ENCODE results near the gene PHPT1.
"Not testable (repeated sequence)": the region's sequence is repeated elsewhere in the genome, so short reads cannot be mapped to it uniquely, and the experiment has no call there.

Gene PHPT1

DNA sequence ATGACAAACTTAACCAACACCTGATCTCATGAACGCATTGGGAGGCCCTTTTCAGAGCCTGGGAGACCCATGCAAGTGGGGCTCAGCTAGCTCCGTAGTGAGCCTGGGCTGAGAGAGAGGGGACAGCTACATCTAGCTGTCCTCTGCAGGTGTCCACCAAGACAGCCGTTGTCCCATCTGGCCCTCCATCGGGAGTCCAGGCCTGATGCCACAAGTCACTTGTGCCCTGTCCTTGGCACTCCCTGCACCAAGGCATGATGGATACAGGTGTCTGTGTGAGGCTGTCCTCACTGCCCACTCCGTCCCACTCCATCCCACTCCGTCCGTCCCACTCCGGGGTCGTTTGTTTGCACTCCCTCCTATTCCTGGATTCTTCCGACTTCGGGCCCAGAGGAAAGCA lies 19.4 kb downstream of the PHPT1 start:
- peaks cover 11% of the 10 kb centered on the region for H3K4me1 Mint-ChIP-seq
- H3K9me3 Mint-ChIP-seq: peaks cover 2% of the 10 kb centered on the region
- no peak overlapping the region for H3K27ac Mint-ChIP-seq
- peak overlapping the region; percentile 78 for H3K4me3 Mint-ChIP-seq
- DNase-seq (ENCODE audit: low spot score in 2 of 2): no peak
- ATAC-seq: no peak
- H3K36me3 Mint-ChIP-seq: peaks cover 19% of the 10 kb centered on the region

DNA sequence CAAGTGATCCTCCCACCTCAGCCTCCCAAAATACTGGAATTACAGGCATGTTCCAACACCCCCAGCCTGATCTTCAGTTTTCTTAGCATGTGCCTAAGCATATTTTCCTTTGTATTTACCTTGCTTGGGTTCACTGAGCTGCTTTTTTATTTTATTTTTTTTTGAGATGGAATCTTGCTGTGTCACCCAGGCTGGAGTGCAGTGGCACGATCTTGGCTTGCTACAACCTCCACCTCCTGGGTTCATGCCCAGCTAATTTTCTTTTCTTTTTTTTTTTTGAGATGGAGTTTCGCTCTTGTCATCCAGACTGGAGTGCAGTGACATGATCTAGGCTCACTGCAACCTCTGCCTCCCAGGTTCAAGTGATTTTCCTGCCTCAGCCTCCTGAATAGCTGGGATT lies 20.4 kb downstream of the PHPT1 start:
- not testable (repeated sequence) for H3K36me3 Mint-ChIP-seq; H3K4me3 Mint-ChIP-seq; H3K4me1 Mint-ChIP-seq; DNase-seq (ENCODE audit: low spot score in 2 of 2); H3K9me3 Mint-ChIP-seq; ATAC-seq
- peak overlapping the region; percentile 10 for H3K27ac Mint-ChIP-seq

GRCh38 chr9:136875155-136875554 lies 25.9 kb downstream of the PHPT1 start:
- Mint-ChIP-seq H3K9me3 (peaks cover 2% of the 10 kb centered on the region), H3K4me3 (no peak overlapping the region), H3K27ac (no peak overlapping the region), H3K36me3 (no peaks in the 10 kb centered on the region), H3K4me1 (peaks cover 2% of the 10 kb centered on the region)
- no peak for ATAC-seq
- DNase-seq (ENCODE audit: low spot score in 2 of 2): no peak

- Mint-ChIP-seq H3K4me3 (no peak overlapping the region), H3K9me3 (peaks cover 2% of the 10 kb centered on the region), H3K36me3 (no peaks in the 10 kb centered on the region), H3K4me1 (peaks cover 11% of the 10 kb centered on the region), H3K27ac (peak overlapping the region; percentile 2)
- DNase-seq (ENCODE audit: low spot score in 2 of 2) (no peak), ATAC-seq (no peak)
Observed at GRCh38 chr9:136876476-136876875, 27.3 kb downstream of the PHPT1 start.

DNA sequence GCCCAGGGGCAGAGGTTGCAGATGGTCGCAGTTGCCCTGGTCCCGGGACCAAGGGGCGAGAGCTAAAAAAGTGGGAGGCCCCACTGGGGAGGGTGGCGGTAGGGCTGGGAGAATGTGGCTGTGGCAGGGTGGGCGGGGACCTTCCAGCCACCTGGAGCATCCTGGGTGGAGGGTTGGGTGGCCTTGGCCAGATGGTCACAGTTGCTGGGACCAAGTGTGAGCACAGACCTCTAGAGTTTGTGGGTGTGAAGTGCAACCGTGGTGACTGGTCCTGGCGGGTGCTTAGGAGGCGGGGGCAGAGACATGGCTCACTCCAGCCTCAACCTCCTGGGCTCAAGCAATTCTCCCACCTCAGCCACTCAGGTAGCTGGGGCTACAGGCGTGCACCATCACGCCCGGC lies 31.4 kb downstream of the PHPT1 start:
- Mint-ChIP-seq H3K27ac (peak overlapping the region; percentile 87), H3K9me3 (no peaks in the 10 kb centered on the region), H3K4me3 (peak overlapping the region; percentile 80), H3K36me3 (peaks cover 17% of the 10 kb centered on the region), H3K4me1 (peaks cover 42% of the 10 kb centered on the region)
- ATAC-seq (no peak), DNase-seq (ENCODE audit: low spot score in 2 of 2) (no peak)

GRCh38 chr9:136881691-136882108 lies 32.5 kb downstream of the PHPT1 start:
- ATAC-seq: peak; percentile 55
- Mint-ChIP-seq H3K36me3 (peaks cover 18% of the 10 kb centered on the region), H3K4me1 (peaks cover 42% of the 10 kb centered on the region), H3K27ac (peak overlapping the region; percentile 87), H3K9me3 (no peaks in the 10 kb centered on the region), H3K4me3 (peak overlapping the region; percentile 80)
- DNase-seq (ENCODE audit: low spot score in 2 of 2): peak; percentile 47 to 85

DNA sequence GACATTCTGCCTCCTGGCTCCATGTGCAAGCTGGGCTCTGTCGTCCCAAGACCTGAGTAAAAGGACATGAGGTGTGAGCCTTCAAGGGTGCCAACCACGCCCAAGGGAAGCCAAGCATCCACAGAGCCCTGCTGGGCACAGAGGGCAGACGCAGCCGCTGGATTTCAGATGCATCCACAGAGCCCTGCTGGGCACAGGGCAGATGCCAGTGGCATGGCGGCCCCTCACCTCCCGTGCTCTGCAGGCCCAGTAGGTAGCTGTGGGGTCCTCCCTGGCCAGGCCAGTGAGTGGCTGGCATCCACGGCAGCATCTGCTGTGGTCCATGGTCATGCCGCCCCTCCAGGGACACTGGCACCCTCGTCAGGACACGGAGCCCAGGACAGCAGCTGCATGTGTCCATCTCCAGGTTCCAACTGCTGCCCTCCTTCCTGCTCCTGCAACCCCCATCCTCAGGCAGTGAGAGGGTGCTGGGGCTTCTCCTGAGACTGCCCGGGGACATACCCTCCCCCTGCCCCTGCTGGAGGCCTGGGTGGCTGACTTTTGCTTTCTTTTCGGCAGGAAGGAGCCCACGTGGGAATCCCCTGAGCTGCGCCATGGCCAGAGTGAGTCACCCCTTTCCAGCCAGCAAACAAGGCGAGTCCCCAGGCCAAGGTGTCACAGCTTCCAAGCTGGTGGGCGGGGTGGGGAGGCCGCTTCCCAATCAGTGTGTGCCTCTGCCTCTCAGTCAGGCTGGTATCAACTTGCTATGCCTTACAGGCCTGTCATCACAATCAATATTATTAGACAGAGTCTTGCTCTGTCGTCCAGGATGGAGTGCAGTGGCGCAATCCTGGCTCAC lies 33.1 kb downstream of the PHPT1 start:
- Mint-ChIP-seq H3K27ac (peak overlapping the region; percentile 87), H3K4me3 (peak overlapping the region; percentile 80), H3K36me3 (peaks cover 24% of the 10 kb centered on the region), H3K9me3 (no peaks in the 10 kb centered on the region), H3K4me1 (peaks cover 46% of the 10 kb centered on the region)
- ATAC-seq (peak; percentile 68), DNase-seq (ENCODE audit: low spot score in 2 of 2) (peak; percentile 64 to 90)

DNA sequence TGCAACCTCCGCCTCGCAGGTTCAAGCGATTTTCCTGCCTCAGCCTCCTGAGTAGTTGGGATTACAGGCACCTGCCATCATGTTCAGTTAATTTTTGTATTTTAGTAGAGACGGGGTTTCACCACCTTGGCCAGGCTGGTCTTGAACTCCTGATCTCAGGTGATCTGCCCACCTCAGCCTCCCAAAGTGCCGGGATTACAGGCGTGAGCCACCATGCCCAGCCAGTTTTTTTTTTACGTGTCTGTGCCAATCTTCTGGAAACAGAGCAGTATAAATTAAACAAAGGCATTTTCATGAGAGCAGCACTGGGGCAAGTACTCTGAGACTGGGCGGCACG lies 33.7 kb downstream of the PHPT1 start:
- ATAC-seq; DNase-seq (ENCODE audit: low spot score in 2 of 2); H3K9me3 Mint-ChIP-seq: not testable (repeated sequence)
- peaks cover 27% of the 10 kb centered on the region for H3K36me3 Mint-ChIP-seq
- peak overlapping the region; percentile 80 for H3K4me3 Mint-ChIP-seq
- H3K4me1 Mint-ChIP-seq: peaks cover 49% of the 10 kb centered on the region
- H3K27ac Mint-ChIP-seq: peak overlapping the region; percentile 87

DNA sequence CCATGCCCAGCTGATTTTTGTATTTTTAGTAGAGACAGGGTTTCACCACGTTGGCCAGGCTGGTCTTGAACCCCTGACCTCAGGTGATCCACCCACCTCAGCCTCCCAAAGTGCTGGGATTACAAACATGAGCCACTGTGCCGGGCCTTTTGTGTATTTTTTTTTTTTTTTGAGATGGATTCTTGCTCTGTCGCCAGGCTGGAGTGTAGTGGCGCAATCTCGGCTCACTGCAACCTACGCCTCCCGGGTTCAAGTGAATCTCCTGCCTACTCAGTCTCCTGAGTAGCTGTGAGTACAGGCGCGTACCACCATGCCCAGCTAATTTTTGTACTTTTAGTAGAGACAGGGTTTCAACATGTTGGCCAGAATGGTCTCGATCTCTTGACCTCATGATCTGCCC lies 34.5 kb downstream of the PHPT1 start:
- peaks cover 31% of the 10 kb centered on the region for H3K36me3 Mint-ChIP-seq
- not testable (repeated sequence) for DNase-seq (ENCODE audit: low spot score in 2 of 2); ATAC-seq; H3K27ac Mint-ChIP-seq; H3K9me3 Mint-ChIP-seq; H3K4me3 Mint-ChIP-seq
- H3K4me1 Mint-ChIP-seq: peaks cover 56% of the 10 kb centered on the region

- H3K4me3 Mint-ChIP-seq: peak within 1 kb of the TSS; percentile 96
- DNase-seq (ENCODE audit: low spot score in 2 of 2) (peak; percentile 96 to 99), ATAC-seq (peak; percentile 92)
- peaks cover 48% of the 10 kb centered on the region for H3K4me1 Mint-ChIP-seq
- peak within 1 kb of the TSS; percentile 94 for H3K27ac Mint-ChIP-seq
- peaks cover 53% of the 10 kb centered on the region for H3K36me3 Mint-ChIP-seq
- no peaks in the 10 kb centered on the region for H3K9me3 Mint-ChIP-seq
Observed at GRCh38 chr9:136885950-136886578, 36.9 kb downstream of the PHPT1 start, which contains the start of gene TRAF2. Gene TRAF2, plus strand, starts transcription at chr9:136886516. Its CDS starts 12,225 bp downstream, at chr9:136898741.

- DNase-seq (ENCODE audit: low spot score in 2 of 2) (peak in 1 of 2 donors; percentile 73), ATAC-seq (peak; percentile 42)
- H3K4me3 Mint-ChIP-seq: peak overlapping the region; percentile 96
- no peaks in the 10 kb centered on the region for H3K9me3 Mint-ChIP-seq
- peaks cover 40% of the 10 kb centered on the region for H3K4me1 Mint-ChIP-seq
- peaks cover 62% of the 10 kb centered on the region for H3K36me3 Mint-ChIP-seq
- H3K27ac Mint-ChIP-seq: peak overlapping the region; percentile 94
Observed at GRCh38 chr9:136886610-136887597, 37.7 kb downstream of the PHPT1 start.

GRCh38 chr9:136888454-136888853 lies 39.2 kb downstream of the PHPT1 start:
- no peaks in the 10 kb centered on the region for H3K9me3 Mint-ChIP-seq
- H3K36me3 Mint-ChIP-seq: peaks cover 66% of the 10 kb centered on the region
- no peak for ATAC-seq
- H3K4me1 Mint-ChIP-seq: peaks cover 31% of the 10 kb centered on the region
- DNase-seq (ENCODE audit: low spot score in 2 of 2): no peak
- H3K4me3 Mint-ChIP-seq: peak overlapping the region; percentile 96
- no peak overlapping the region for H3K27ac Mint-ChIP-seq

DNA sequence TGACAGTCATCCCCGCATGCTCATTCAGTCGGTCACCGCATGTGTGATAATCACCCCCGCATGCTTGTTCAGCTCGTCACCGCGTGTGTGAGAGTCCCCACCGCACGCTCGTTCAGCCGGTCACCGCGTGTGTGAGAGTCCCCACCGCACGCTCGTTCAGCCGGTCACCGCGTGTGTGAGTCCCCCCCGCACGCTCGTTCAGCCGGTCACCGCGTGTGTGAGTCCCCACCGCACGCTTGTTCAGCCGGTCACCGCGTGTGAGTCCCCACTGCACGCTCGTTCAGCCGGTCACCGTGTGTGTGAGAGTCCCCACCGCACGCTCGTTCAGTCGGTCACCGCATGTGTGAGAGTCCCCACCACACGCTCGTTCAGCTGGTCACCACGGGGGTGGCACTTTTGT lies 40.6 kb downstream of the PHPT1 start:
- no peak overlapping the region for H3K4me3 Mint-ChIP-seq
- no peaks in the 10 kb centered on the region for H3K9me3 Mint-ChIP-seq
- H3K27ac Mint-ChIP-seq: no peak overlapping the region
- peaks cover 38% of the 10 kb centered on the region for H3K4me1 Mint-ChIP-seq
- no peak for DNase-seq (ENCODE audit: low spot score in 2 of 2)
- no peak for ATAC-seq
- peaks cover 73% of the 10 kb centered on the region for H3K36me3 Mint-ChIP-seq

GRCh38 chr9:136890661-136891060 lies 41.5 kb downstream of the PHPT1 start:
- no peaks in the 10 kb centered on the region for H3K9me3 Mint-ChIP-seq
- H3K4me1 Mint-ChIP-seq: peaks cover 32% of the 10 kb centered on the region

GRCh38 chr9:136896027-136896426 lies 46.8 kb downstream of the PHPT1 start:
- no peak for ATAC-seq
- Mint-ChIP-seq H3K27ac (peak overlapping the region; percentile 80), H3K4me3 (no peak overlapping the region), H3K36me3 (peaks cover 86% of the 10 kb centered on the region), H3K4me1 (peaks cover 35% of the 10 kb centered on the region), H3K9me3 (no peaks in the 10 kb centered on the region)
- DNase-seq (ENCODE audit: low spot score in 2 of 2): no peak

More at GRCh38 chr9:136890661-136891060, 41.5 kb downstream of the PHPT1 start:
- no peak for ATAC-seq
- Mint-ChIP-seq H3K27ac (no peak overlapping the region), H3K36me3 (peaks cover 78% of the 10 kb centered on the region), H3K4me3 (no peak overlapping the region)
- DNase-seq (ENCODE audit: low spot score in 2 of 2): no peak
